ENCODE measurements around the gene SNAPIN. TPM values are rescaled to one million over a fixed set of nuclear protein-coding genes. Genes with fewer than 3 reads are reported as not detected.
A peak's percentile ranks its signal among the peaks of the same experiment; 100 is the strongest.

SNAPIN gene
- total RNA-seq, 1 experiment from 2014 or later: 29.0 TPM

DNA sequence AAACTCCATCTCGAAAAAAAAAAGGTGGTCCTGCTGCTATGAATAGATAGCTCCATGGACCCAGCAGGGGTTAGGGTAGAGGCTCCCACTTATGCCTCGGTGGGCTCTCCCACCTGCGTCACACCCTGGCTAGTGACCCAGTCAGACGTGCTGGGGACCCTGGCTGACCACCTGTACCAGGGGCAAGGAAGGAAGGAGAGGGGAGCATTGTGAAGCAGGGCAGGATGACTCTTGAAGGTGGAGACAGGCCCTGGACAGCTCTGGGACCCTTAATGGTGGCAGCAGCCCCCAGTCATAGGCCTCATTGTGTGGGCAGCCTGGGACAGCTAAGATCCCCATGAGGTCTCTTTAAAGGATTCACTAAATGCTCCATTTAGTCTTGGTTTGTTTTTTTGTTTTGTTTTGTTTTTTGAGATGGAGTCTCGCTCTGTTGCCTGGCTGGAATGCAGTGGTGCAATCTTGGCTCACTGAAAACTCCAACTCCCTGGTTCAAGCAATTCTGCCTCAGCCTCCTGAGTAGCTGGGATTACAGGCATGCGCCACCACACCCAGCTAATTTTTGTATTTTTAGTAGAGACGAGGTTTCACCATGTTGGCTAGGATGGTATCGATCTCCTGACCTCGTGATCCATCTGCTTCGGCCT, 10.4 kb upstream of the SNAPIN start:
- WGBS (ENCODE audit: extremely low coverage, insufficient read length, low lambda C conversion rate): no CpG with 5 or more reads among the region's 10 CpGs
- H3K4me1 ChIP-seq (ENCODE audit: insufficient read depth, low read length): no peaks in the 10 kb centered on the region
- peaks cover 19 to 37% (median 35%) of the 10 kb centered on the region in 3 experiments; a peak in 6 of 7 replicates for H3K36me3 Mint-ChIP-seq (ENCODE audit: insufficient read depth in 1 of 3, low read depth in 3 of 3)

More for the DNA sequence above, 10.4 kb upstream of the SNAPIN start:
- Histone ChIP-seq H2AK5ac (ENCODE audit: insufficient read length, low read length) (no peak overlapping the region), H4K8ac (replicated peaks; ENCODE audit: insufficient read length, low read depth, low read length) (no peak overlapping the region), H3K9ac (ENCODE audit: extremely low read depth, insufficient read length, low read length) (no peak overlapping the region), H3K27ac (ENCODE audit: insufficient read length, low read depth, low read length) (no peak overlapping the region), H3K79me1 (ENCODE audit: insufficient read depth, low read depth, low read length, poor library complexity, severe bottlenecking) (no peaks in the 10 kb centered on the region), H3K79me2 (ENCODE audit: insufficient read depth, low read length) (no peaks in the 10 kb centered on the region), H2BK12ac (ENCODE audit: insufficient read length, low read depth, low read length) (no peak overlapping the region), H3K4ac (ENCODE audit: low read depth, low read length) (no peak overlapping the region), H3K18ac (ENCODE audit: insufficient read length, low read depth, low read length) (peak overlapping the region; percentile 29), H2BK120ac (ENCODE audit: low read depth, low read length, poor library complexity, severe bottlenecking) (no peak overlapping the region), H2BK15ac (ENCODE audit: low read depth, low read length) (no peak overlapping the region), H4K20me1 (ENCODE audit: control insufficient read depth, insufficient read depth, insufficient read length) (no peaks in the 10 kb centered on the region), H3T11ph (ENCODE audit: low read length) (no peak overlapping the region), H2AFZ (ENCODE audit: low read length) (no peak overlapping the region), H3K14ac (ENCODE audit: insufficient read depth, low read length) (peak overlapping the region; percentile 64; the same call in 1 of the 2 replicates), H3K27me3 (ENCODE audit: insufficient read depth, low read length) (no peaks in the 10 kb centered on the region), H3K23ac (ENCODE audit: insufficient read length, low read depth, low read length) (no peak overlapping the region), H4K5ac (ENCODE audit: insufficient read length, low read depth, low read length) (no peak overlapping the region), H4K91ac (ENCODE audit: insufficient read length, low read depth, low read length) (no peak overlapping the region), H3K56ac (ENCODE audit: insufficient read length, low read depth, low read length) (no peak overlapping the region), H3K9me3 (ENCODE audit: control insufficient read depth, low read depth, low read length) (no peaks in the 10 kb centered on the region), H2BK20ac (ENCODE audit: low read depth, low read length, poor library complexity, severe bottlenecking) (no peak overlapping the region), H2BK5ac (ENCODE audit: insufficient read length, low read length) (no peak overlapping the region), H3K4me2 (ENCODE audit: insufficient read depth, insufficient read length, low read length) (no peak overlapping the region), H3K23me2 (ENCODE audit: insufficient read length, low read depth, low read length, poor library complexity, severe bottlenecking) (no peaks in the 10 kb centered on the region)
- Mint-ChIP-seq H3K4me3 (no peak overlapping the region), H3K27me3 (ENCODE audit: low read depth) (peaks cover 4% of the 10 kb centered on the region; the same call in 1 of the 2 replicates), H3K27ac (peak overlapping the region in 1 of 3 experiments; percentile 91; a peak in 3 of 7 replicates), H3K9me3 (no peaks in the 10 kb centered on the region), H3K4me1 (peaks cover 6% of the 10 kb centered on the region in 2 experiments)
- TF ChIP-seq, protein P1, sequence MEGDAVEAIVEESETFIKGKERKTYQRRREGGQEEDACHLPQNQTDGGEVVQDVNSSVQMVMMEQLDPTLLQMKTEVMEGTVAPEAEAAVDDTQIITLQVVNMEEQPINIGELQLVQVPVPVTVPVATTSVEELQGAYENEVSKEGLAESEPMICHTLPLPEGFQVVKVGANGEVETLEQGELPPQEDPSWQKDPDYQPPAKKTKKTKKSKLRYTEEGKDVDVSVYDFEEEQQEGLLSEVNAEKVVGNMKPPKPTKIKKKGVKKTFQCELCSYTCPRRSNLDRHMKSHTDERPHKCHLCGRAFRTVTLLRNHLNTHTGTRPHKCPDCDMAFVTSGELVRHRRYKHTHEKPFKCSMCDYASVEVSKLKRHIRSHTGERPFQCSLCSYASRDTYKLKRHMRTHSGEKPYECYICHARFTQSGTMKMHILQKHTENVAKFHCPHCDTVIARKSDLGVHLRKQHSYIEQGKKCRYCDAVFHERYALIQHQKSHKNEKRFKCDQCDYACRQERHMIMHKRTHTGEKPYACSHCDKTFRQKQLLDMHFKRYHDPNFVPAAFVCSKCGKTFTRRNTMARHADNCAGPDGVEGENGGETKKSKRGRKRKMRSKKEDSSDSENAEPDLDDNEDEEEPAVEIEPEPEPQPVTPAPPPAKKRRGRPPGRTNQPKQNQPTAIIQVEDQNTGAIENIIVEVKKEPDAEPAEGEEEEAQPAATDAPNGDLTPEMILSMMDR (conservative IDR thresholded peaks at IDR 0.05): no peak
- no peak for DNase-seq

Measured in H9 (cell line).